Renal cortex interstitium (tissue), 15 donors: ENCODE results near the gene AP3S1. TPM values are rescaled to one million over a fixed set of nuclear protein-coding genes. Genes with fewer than 3 reads are reported as not detected.
A peak's percentile ranks its signal among the peaks of the same experiment; 100 is the strongest.
"Not testable (repeated sequence)": the region's sequence is repeated elsewhere in the genome, so short reads cannot be mapped to it uniquely, and the experiment has no call there.

Source experiments
- DNase-seq, 11 donors: peaks; one replicate each; pipeline ENCODE4 v3.0.0-alpha.2; 2013; ENCODE audit warnings: low read depth in 9 of 11, low spot score in 4 of 11; ENCODE audit errors: extremely low read depth in 1 of 11
- long read RNA-seq, 16 experiments: transcript quantifications; one replicate each; lab custom pipeline, GENCODE V29; 2026
- polyA plus RNA-seq, 3 donors: library from polyadenylated mRNA; unstranded; fragments of 120-200 nt; gene quantifications; one replicate each; pipeline ENCODE4 v1.2.1, GENCODE V29; 2013; ENCODE audit not compliant: insufficient read length in 3 of 3

Gene AP3S1
- polyA plus RNA-seq: 100 to 1,000 TPM; 112 to 133 (median 125) TPM
- long read RNA-seq, donor 1, transcript AP3S1-201 (6 exons, 1,730 nt): major isoform, 20 of 82 reads
- long read RNA-seq, donor 1, partial matches to known transcripts: 61 of 82 reads
- long read RNA-seq, donor 1, other reads (novel, unspliced or antisense): 0 of 82 reads
- long read RNA-seq, donor 2, transcript AP3S1-201 (6 exons, 1,730 nt): major isoform, 31 of 31 reads
- long read RNA-seq, donor 2, partial matches to known transcripts: 0 of 31 reads
- long read RNA-seq, donor 2, other reads (novel, unspliced or antisense): 0 of 31 reads
- long read RNA-seq, donor 3, transcript AP3S1-201 (6 exons, 1,730 nt): major isoform, 58 of 153 reads
- long read RNA-seq, donor 3, partial matches to known transcripts: 95 of 153 reads
- long read RNA-seq, donor 3, other reads (novel, unspliced or antisense): 0 of 153 reads
- long read RNA-seq, donor 4, transcript AP3S1-201 (6 exons, 1,730 nt): major isoform, 23 of 23 reads
- long read RNA-seq, donor 4, partial matches to known transcripts: 0 of 23 reads
- long read RNA-seq, donor 4, other reads (novel, unspliced or antisense): 0 of 23 reads
- long read RNA-seq, donor 5: 0 reads
- long read RNA-seq, donor 6, transcript AP3S1-201 (6 exons, 1,730 nt): major isoform, 22 of 23 reads
- long read RNA-seq, donor 6, partial matches to known transcripts: 0 of 23 reads
- long read RNA-seq, donor 6, other reads (novel, unspliced or antisense): 0 of 23 reads
- long read RNA-seq, donor 7, transcript AP3S1-201 (6 exons, 1,730 nt): major isoform, 50 of 55 reads
- long read RNA-seq, donor 7, partial matches to known transcripts: 0 of 55 reads
- long read RNA-seq, donor 7, other reads (novel, unspliced or antisense): 5 of 55 reads
- long read RNA-seq, donor 8: 0 reads
- long read RNA-seq, donor 9, transcript AP3S1-201 (6 exons, 1,730 nt): major isoform, 32 of 32 reads
- long read RNA-seq, donor 9, partial matches to known transcripts: 0 of 32 reads
- long read RNA-seq, donor 9, other reads (novel, unspliced or antisense): 0 of 32 reads
- long read RNA-seq, donor 10, transcript AP3S1-201 (6 exons, 1,730 nt): major isoform, 35 of 35 reads
- long read RNA-seq, donor 10, partial matches to known transcripts: 0 of 35 reads
- long read RNA-seq, donor 10, other reads (novel, unspliced or antisense): 0 of 35 reads
- long read RNA-seq, donor 11, transcript AP3S1-201 (6 exons, 1,730 nt): major isoform, 20 of 41 reads
- long read RNA-seq, donor 11, partial matches to known transcripts: 21 of 41 reads
- long read RNA-seq, donor 11, other reads (novel, unspliced or antisense): 0 of 41 reads
- long read RNA-seq, donor 12, transcript AP3S1-201 (6 exons, 1,730 nt): major isoform, 12 of 12 reads
- long read RNA-seq, donor 12, partial matches to known transcripts: 0 of 12 reads
- long read RNA-seq, donor 12, other reads (novel, unspliced or antisense): 0 of 12 reads
- long read RNA-seq, donor 13: 0 reads
- long read RNA-seq, donor 14, transcript AP3S1-201 (6 exons, 1,730 nt): major isoform, 40 of 99 reads
- long read RNA-seq, donor 14, partial matches to known transcripts: 59 of 99 reads
- long read RNA-seq, donor 14, other reads (novel, unspliced or antisense): 0 of 99 reads
- long read RNA-seq, donor 15, transcript AP3S1-201 (6 exons, 1,730 nt): major isoform, 19 of 43 reads
- long read RNA-seq, donor 15, partial matches to known transcripts: 24 of 43 reads
- long read RNA-seq, donor 15, other reads (novel, unspliced or antisense): 0 of 43 reads
- long read RNA-seq, donor 16, transcript AP3S1-201 (6 exons, 1,730 nt): major isoform, 90 of 101 reads
- long read RNA-seq, donor 16, partial matches to known transcripts: 10 of 101 reads
- long read RNA-seq, donor 16, other reads (novel, unspliced or antisense): 0 of 101 reads

DNA sequence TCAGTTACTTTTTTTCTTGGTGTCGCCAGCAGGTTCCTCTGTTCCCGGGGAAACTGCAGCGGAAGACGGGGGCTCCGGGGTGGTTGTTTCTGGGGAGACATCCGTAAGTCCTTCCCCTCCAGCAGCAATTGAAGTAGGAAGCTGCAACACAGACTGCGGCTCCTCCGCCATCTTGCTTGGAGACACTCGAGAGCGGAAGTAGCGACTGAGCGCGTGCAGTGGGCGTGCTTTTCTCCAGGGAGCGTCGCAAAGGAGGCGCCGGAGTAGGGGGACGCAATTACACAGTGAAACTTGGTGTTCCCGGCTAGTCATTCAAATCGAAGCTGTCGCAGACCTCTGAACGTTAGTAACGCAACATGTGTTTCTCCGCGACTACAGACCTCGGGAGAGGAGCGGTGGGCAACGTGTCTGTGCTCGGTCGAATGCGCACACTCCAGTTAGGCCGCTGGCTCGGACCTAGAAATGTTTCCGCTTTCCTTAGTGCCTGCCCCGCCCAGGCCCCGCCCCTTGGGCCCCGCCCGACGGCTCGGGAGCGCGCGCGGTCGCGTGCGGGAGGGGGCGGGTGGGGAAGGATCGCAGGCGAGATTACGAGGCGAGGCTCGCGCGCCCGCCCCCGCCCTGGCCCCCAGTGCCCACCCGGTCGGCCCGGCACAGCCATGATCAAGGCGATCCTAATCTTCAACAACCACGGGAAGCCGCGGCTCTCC, at the start of gene AP3S1, which contains the start of gene ATG12:
AP3S1 (plus strand) TSS at position 554 of the 707 bp plus-strand sequence; CDS start at position 657, 103 bp downstream.
ATG12 (minus strand) TSS at position 184 of the 707 bp plus-strand sequence; CDS start at position 171, 13 bp downstream.
- DNase-seq: peak; percentile 87 to 98 (median 93)

DNA sequence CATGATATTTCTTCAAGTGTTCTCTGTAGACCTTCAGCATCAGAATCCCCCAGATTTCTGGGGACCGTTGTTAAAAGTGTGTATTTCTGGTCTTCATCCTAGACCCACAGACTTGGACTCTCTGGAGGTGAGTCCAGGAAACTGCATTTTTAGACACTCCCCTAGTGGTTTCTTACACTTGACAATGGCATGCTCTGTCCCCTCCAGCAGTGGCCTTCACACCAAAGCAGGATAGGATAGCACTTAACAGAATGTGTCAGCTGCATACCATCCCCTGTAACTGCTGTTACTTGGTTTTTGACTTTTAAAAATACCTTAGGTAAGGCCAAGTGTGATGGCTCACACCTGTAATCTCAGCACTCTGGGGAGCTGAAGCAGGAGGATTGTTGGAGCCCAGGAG, 46.0 kb upstream of the AP3S1 start:
- DNase-seq: no peak

DNA sequence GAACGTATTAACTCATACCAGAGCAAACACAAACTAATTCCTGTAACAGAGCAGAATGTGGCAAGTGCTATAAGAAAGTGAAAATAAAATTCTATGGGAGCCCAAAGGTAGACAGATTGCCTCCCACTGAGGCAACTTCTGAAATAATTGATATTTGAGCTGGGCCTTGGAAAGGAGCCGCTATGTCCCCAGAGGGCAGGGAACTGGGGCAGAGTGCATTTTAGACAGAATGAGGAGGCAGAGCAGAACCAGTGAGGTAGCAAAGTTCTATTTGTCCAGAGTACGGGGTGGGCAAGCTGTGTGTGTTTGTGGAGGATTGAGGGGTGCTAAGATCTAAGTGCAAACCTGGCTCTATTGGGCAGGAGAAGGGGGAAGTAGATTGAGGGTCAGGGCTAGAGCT, 45.1 kb upstream of the AP3S1 start:
- no peak for DNase-seq

DNA sequence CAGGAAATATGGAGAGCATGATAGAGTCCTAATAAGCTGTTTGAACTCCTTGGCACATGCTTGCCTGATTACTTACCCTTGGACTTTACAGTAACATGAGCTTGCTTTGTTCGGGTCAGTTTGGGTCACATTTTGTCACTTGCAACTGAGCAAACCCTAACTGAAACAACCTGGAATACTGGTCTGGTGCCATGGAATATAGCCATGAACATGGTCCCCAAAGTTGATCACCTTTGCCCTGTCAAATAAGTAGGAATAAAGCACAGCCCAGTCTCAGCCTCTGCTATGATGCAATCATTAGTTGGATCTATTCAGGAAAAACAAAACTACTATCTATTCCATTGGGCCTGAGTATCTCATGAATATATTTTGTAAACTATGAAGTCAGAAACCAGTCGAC, 43.5 kb upstream of the AP3S1 start:
- no peak for DNase-seq

DNA sequence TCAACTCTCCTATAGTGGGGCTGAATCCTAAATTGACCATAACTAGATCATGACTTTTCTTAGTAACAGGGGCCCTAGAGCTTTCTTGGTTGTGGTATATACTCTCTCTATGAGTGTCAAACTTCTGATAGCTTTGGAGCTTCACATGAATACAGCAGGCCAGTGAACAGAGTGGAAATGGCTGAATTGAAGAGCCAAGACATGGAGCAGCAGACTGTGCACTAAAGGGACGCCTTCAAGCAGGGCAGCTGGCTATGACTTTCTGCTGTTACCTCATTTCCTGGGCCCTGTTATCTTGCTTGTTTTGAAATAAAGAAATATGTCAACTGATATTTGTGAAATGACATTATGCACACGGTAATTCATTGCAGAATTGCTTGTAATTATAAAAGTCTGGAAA, 41.6 kb upstream of the AP3S1 start:
- DNase-seq: no peak

DNA sequence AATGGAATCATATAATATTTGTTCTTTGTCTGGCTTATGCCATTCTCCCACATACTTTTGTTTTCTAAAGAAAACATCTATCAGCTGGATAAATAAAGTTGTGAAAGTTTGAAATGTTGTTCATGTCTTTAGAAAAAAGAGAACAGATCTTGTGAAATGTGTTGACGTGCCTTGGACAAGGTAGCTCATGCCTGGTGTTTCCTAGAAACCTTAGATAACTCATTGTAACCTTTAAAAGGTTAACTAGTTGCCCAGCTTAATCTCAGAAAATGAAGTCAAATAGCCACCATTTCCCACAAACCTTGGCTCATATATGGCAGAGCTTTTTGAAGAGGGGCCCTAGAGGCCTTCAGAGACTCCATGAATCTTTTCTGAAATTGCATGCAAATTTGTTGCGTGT, 40.6 kb upstream of the AP3S1 start:
- no peak for DNase-seq

DNA sequence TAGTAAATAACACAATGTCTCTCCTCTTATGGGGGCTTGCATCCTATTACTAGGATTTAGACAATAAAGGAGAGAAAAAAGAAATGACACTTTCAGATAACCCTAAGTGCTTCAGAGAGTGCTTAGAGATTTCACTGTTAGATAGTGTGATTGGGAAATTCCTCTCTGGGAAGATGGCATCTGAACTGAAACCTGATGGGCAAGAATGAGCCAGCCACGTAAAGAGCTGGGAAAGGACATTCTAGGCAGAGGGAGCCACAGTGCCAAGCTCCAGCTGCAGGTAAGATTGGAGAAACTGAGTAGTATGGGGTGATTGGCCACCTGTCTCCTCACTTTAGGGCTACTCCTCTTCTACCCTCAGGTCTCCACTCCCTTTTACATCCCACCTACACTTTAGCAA, 39.8 kb upstream of the AP3S1 start:
- DNase-seq: no peak

DNA sequence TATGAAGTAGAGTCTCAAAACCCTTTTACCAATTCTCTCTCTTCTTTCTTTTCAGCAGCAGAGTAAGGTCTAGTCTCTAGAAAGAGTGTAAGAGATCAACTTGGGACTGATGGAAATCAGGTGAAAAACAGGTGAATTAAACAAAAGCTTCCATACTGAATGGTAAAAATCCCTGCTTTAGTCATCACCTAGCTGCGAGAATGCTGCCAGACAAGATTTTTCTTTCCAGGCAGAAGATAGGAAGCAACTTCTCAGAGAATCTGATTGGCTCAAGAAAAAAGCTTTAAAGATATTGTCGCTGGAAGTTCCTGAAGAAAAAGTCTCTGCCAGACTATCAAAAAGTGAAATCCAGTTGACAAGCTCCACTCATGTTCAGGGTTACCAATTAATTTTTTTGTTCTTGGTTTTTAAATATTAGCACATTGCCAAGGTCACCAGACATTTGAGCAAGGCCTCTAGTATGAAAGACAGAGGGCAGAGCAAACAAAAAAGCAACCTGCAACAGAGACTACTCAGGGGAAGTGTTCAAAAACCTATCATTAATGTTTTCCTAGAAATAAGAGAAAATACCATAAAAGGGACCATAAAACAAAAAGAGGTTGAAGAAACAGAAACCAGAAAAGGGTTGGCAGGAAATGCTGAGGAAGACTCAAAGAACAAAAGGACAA, 34.6 kb upstream of the AP3S1 start:
- no peak for DNase-seq

DNA sequence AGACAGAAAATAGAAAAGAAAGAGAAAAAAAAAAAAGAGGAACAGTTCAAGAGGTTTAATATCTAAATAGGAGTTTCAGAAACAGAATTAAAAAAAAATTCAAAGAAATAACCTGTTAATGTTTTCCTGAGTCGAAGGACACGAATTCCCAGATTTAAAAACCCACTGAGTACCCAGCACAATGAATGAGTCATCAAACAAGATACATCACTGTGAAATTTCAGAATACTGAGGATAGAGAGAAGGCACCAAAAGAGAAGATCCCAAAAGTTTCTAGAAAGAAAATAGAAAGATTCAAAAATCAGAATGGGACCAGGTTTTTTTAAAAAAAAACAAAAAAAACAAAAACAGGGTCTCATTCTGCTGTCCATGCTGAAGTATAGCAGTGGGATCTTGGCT, 34.1 kb upstream of the AP3S1 start:
- DNase-seq: no peak

DNA sequence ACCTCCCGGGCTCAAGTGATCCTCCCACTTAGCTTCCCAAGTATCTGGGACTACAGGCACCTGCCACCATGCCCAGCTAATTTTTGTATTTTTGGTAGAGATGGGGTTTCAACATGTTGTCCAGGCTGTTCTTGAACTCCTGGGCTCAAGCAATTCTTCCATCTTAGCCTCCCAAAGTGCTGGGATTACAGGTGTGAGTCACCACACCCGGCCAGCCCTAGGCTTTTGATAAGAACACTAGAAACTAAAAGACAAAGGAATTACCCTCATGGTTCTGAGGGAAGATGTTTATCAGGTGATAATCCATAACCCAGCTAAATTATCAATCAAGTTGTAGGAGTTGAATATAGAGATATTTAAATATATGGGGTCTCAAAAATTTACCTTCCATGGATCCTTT, 33.7 kb upstream of the AP3S1 start:
- not testable (repeated sequence) for DNase-seq

DNA sequence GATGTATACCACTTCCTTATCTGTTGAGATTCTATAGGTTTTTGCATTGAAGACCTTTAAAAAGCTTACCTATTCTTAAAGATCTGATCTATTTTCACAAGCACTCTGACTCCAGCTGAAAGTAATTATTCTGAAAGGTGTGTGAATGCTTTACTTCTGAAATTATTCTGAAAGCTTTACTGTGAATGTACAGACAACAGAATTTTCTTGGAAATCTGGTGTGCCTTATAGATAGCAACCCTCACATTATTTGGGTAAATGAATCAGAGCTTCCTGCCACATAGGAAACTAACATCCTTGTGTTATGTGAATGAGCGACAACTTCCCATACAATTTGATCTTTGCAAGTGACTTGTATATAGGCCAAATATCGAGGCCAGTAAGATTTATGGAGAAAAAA, 31.8 kb upstream of the AP3S1 start:
- no peak for DNase-seq

DNA sequence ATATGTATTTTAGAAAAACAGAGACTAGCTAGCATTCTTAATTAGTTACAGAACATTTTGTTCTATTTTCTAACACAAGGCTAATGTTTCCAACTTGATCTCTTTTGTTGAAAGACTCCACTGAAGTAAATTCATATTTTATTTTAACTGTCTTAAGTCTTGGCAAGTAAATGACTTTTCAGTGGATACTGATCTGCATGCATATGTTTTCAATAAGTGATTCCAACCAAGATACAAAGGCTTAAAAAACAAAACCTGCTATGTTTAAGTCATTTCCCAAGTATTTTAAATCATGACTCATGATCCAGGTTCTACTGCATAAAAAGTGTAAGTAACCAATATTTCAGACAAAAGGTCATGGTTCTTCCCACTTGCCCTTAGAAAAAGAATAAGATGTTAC, 31.0 kb upstream of the AP3S1 start:
- no peak for DNase-seq

DNA sequence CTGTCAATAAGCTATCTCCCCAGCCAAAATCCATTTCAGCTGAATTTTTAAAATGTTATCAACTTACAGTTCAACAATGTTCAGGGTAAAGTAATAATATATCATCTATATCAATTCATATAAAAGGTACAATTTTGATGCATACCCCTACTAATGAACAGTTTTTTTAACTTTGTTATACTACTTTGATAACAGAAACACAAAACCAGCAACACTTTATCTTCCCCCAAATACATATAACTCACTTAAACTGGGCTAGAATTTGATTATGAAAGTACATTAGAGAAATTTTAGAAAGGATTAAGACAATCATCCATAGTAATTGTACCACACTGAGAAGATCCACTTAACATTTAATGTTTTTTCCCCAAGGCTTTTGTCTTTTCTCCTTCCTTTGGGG, 30.3 kb upstream of the AP3S1 start:
- DNase-seq: no peak

DNA sequence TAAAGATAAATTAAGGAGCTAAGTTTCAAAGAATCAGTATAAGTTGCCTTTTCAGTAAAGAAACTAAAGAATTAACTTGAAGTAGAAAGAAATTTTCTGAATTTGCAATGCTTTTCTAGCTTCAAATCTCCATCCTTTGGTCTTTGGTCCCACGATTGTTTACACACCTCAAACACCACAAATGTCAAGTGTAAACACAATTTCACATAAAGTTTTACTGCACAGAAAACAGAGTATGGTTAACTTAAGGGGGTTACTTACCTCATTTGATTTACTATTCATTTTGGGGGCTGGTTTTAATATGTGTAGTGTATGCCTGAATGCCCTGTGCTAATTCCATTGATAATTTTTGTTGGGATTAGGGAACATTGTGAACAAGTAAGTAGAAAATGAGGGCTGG, 29.4 kb upstream of the AP3S1 start:
- DNase-seq: no peak

DNA sequence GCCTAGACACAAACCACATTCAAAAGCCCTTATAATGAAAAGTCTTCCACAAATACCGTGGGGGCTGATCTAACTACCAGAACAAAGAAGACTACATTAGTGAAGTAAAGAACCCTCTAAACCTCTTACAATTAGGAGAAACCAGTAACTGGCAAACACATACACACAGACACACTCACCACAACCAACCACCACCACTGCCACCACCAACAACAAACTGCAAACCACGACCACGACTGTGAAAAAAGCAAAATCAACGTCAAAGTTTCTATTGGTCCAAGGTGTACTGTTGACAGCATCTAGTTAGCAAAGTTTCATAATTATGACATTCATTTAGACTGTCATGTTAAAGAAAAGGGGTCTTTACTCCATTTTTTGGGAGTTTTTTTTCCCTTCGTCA, 28.0 kb upstream of the AP3S1 start:
- no peak for DNase-seq

DNA sequence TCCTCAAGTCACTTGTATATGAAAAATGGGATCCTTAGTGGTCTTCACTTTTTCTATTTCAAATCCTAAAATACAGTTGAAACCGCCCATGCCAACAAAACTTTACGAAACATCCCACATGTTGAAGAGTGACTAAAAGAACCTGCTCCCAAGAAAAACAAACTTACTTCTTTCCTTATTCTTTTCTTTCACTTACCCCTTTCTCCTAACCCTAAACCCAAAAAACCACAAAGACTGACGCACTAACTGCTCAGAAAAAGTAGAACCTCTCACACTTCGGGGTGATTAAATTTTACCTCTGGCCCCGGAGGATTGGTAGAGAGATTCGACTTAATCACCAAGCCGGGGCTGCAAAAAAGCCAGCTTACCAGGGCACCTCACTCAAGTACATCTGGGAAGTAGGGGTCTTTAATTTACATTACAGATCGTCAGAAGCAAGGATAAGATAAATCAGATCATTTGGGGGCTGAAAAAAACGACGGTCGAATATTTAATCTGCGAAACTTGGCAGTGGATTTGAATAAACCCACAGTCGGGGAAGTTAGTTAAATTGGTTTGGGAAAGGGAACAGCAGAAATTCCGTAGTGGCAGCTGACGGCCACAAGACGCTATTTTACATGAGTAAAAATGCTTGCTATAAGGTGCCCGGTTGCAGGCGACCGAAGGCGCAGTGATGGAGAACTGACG, 26.6 kb upstream of the AP3S1 start:
- peak in 3 of 11 donors; percentile 23 to 35 (median 32) for DNase-seq
